ENCODE results near the gene ZNF343. TPM values are rescaled to one million over a fixed set of nuclear protein-coding genes. Genes with fewer than 3 reads are reported as not detected.
A peak's percentile ranks its signal among the peaks of the same experiment; 100 is the strongest.

The ZNF343 gene
- total and polyA plus RNA-seq, 2 of the 4 experiments (the other 2 are of a cell fraction), result 7.8 to 26.2 TPM

- Histone ChIP-seq H2BK15ac (ENCODE audit: low read depth, low read length) (no peak overlapping the region), H2AK5ac (ENCODE audit: low read depth, low read length) (no peak overlapping the region), H3K4me3 (ENCODE audit: insufficient read depth, low read depth, low read length) (no peak overlapping the region), H2BK20ac (ENCODE audit: low read depth, low read length) (no peak overlapping the region), H3K27me3 (ENCODE audit: control insufficient read depth, insufficient read depth, low read length) (no peaks in the 10 kb centered on the region), H3K56ac (ENCODE audit: extremely low read depth, insufficient read depth, low read length) (no peak overlapping the region), H3K23ac (ENCODE audit: low read depth, low read length) (no peak overlapping the region), H3K4ac (ENCODE audit: low read depth, low read length) (no peak overlapping the region), H2BK120ac (ENCODE audit: low read depth, low read length) (no peak overlapping the region), H3K9ac (ENCODE audit: low read depth, low read length) (no peak overlapping the region), H4K8ac (ENCODE audit: low read depth in 2 of 2, low read length in 2 of 2) (no peak overlapping the region; a peak in 1 of 4 replicates), H2BK5ac (ENCODE audit: low read depth, low read length, poor library complexity, severe bottlenecking) (no peak overlapping the region), H4K91ac (ENCODE audit: insufficient read depth, low read depth, low read length) (no peak overlapping the region), H2AFZ (replicated peaks; ENCODE audit: low read length, poor library complexity) (no peak overlapping the region), H4K5ac (ENCODE audit: low read depth, low read length) (no peak overlapping the region; the same call in 1 of the 2 replicates), H3K18ac (ENCODE audit: low read depth, low read length) (no peak overlapping the region; the same call in 1 of the 2 replicates), H3K14ac (replicated peaks; ENCODE audit: low read depth, low read length) (no peak overlapping the region), H3K9me3 (ENCODE audit: control insufficient read depth, insufficient read depth, low read length) (no peaks in the 10 kb centered on the region), H3K27ac (ENCODE audit: insufficient read depth, low read length) (no peak overlapping the region), H3K79me1 (ENCODE audit: low read depth in 1 of 2, low read length in 2 of 2) (peaks cover 0 to 11% of the 10 kb centered on the region in 2 experiments; a peak in 2 of 4 replicates), H3K9me1 (ENCODE audit: insufficient read depth, low read length) (peaks cover 18% of the 10 kb centered on the region), H3K4me2 (ENCODE audit: low read depth, low read length) (no peak overlapping the region), H2AK9ac (replicated peaks; ENCODE audit: low read depth, low read length, poor library complexity) (no peak overlapping the region), H4K20me1 (ENCODE audit: insufficient read depth, low read length) (no peaks in the 10 kb centered on the region), H3K36me3 (ENCODE audit: control insufficient read depth, insufficient read depth, low read length) (no peaks in the 10 kb centered on the region; the same call in 1 of the 2 replicates), H3K4me1 (ENCODE audit: control insufficient read depth, insufficient read depth, low read length) (peaks cover 6% of the 10 kb centered on the region)
- ChIA-PET CTCF (interaction anchor here (1.4 kb wide), 1 partner anchor 9 kb away, joined by 3 read pairs; no protein-coding TSS in a partner anchor), POLR2A (ENCODE audit: unreplicated experiment) (no interaction called here)
- BruUV-seq (replicated peaks), result no TSS peak
- WGBS, 2 experiments (ENCODE audit: extremely low coverage in 2 of 2, insufficient read length in 1 of 2), result no CpG with 5 or more reads among the region's 1 CpG
- dilution Hi-C loops (cut with HindIII; ENCODE audit: low sequenced_read_pairs, unreplicated experiment), result no loop called here
- intact Hi-C loops (cut with micrococcal nuclease), result no loop called here
- in situ Hi-C loops (cut with MboI; ENCODE audit: low sequenced_read_pairs), result loop anchor here (25.0 kb wide), 1 partner anchor 322 kb away; the partner anchor contains the start of genes PCED1A and VPS16
- TF ChIP-seq NFE2L2 (IDR thresholded peaks at IDR 0.05; ENCODE audit: low read depth, low read length), result peak; percentile 98
- TF ChIP-seq POLR2A (IDR thresholded peaks at IDR 0.05; ENCODE audit: low read depth, low read length), result no peak
- no peak for TF ChIP-seq CEBPB (IDR thresholded peaks at IDR 0.05; ENCODE audit: low read depth, low read length)
- TF ChIP-seq MAFK (IDR thresholded peaks at IDR 0.05; ENCODE audit: low read depth, low read length), result peak; percentile 78
- ATAC-seq (ENCODE audit: low read depth) (no peak), DNase-seq (no peak)
Measured at GRCh38 chr20:2515203-2515602, 6.5 kb upstream of the ZNF343 start.

All from IMR-90 (cell line).